WTC11 (cell line): ENCODE results near the gene ADCY2. TPM values are rescaled to one million over a fixed set of nuclear protein-coding genes. Genes with fewer than 3 reads are reported as not detected.

ENCODE experiments used
- ATAC-seq: fragments of 200-7000 bp; cut with Tn5 transposase; 2 replicates; pipeline ENCODE4 v1.10.0; 2021; ENCODE audit warnings: mild to moderate bottlenecking, moderate library complexity
- CTCF ChIA-PET: fragments of 300-600 bp; sonication (Branson Sonifier 250); formaldehyde crosslinking; loops from one replicate; lab custom pipeline; 2021; ENCODE audit warnings: antibody characterized with exemption; lab: Charles Lee
- POLR2A ChIA-PET: fragments of 350-600 bp; sonication (Branson Sonifier 250); formaldehyde crosslinking; loops from one replicate; lab custom pipeline; 2021; ENCODE audit warnings: antibody characterized with exemption; lab: Charles Lee
- DNase-seq: peaks from one replicate; pipeline ENCODE4 v3.0.0; 2021; ENCODE audit warnings: low spot score
- H3K27ac Mint-ChIP-seq: 2 replicates; pipeline ENCODE4 v1.8.0; 2021; ENCODE audit warnings: mixed read lengths
- H3K27me3 Mint-ChIP-seq: 2 replicates; pipeline ENCODE4 v1.8.0; 2021; ENCODE audit warnings: low read depth, mild to moderate bottlenecking, moderate library complexity, mixed read lengths
- H3K36me3 Mint-ChIP-seq: 2 replicates; pipeline ENCODE4 v1.8.0; 2021; ENCODE audit warnings: mixed read lengths
- H3K4me1 Mint-ChIP-seq: 2 replicates; pipeline ENCODE4 v1.8.0; 2022; ENCODE audit warnings: mixed read lengths
- H3K4me3 Mint-ChIP-seq: 2 replicates; pipeline ENCODE4 v1.8.0; 2021; ENCODE audit warnings: mild to moderate bottlenecking, moderate library complexity, mixed read lengths
- H3K9me3 Mint-ChIP-seq: 2 replicates; pipeline ENCODE4 v1.8.0; 2021; ENCODE audit warnings: mixed read lengths
- ARID4B ChIP-seq: sonication (generic); formaldehyde crosslinking; IDR thresholded peaks from 2 replicates; pipeline ENCODE4 v1.8.0; 2023; ENCODE audit warnings: missing genetic modification reagents, mild to moderate bottlenecking, borderline replicate concordance
- ATF3 ChIP-seq: sonication (generic); formaldehyde crosslinking; conservative IDR thresholded peaks from 2 replicates; pipeline ENCODE4 v1.8.1; 2022; ENCODE audit warnings: mild to moderate bottlenecking, missing genetic modification reagents
- E2F1 ChIP-seq: sonication (generic); formaldehyde crosslinking; IDR thresholded peaks from 2 replicates; pipeline ENCODE4 v1.8.0; 2022; ENCODE audit warnings: mild to moderate bottlenecking, missing genetic modification reagents
- FOXK1 ChIP-seq: sonication (generic); formaldehyde crosslinking; IDR thresholded peaks from 2 replicates; pipeline ENCODE4 v1.8.0; 2022; ENCODE audit warnings: mild to moderate bottlenecking, moderate library complexity, missing genetic modification reagents
- HMGXB4 ChIP-seq: sonication (generic); formaldehyde crosslinking; IDR thresholded peaks from 2 replicates; pipeline ENCODE4 v1.8.1; 2023; ENCODE audit warnings: mild to moderate bottlenecking, moderate library complexity, missing genetic modification reagents
- MAX ChIP-seq: sonication (generic); formaldehyde crosslinking; IDR thresholded peaks from 2 replicates; pipeline ENCODE4 v1.8.0; 2022; ENCODE audit warnings: mild to moderate bottlenecking, missing genetic modification reagents
- MLX ChIP-seq: sonication (generic); formaldehyde crosslinking; IDR thresholded peaks from 2 replicates; pipeline ENCODE4 v1.8.1; 2023; ENCODE audit warnings: mild to moderate bottlenecking, missing genetic modification reagents, moderate library complexity
- MXD4 ChIP-seq: fragments of 250-450 bp; sonication (Bioruptor Pico); IDR thresholded peaks from 2 replicates; pipeline ENCODE4 v1.8.0; 2021; ENCODE audit warnings: mild to moderate bottlenecking, moderate library complexity, borderline replicate concordance
- NR3C1 ChIP-seq: sonication (generic); formaldehyde crosslinking; conservative IDR thresholded peaks from 2 replicates; pipeline ENCODE4 v1.8.1; 2023; ENCODE audit warnings: low read depth, mild to moderate bottlenecking, missing genetic modification reagents
- SMAD3 ChIP-seq: sonication (generic); formaldehyde crosslinking; IDR thresholded peaks from 2 replicates; pipeline ENCODE4 v1.8.0; 2022; ENCODE audit warnings: missing genetic modification reagents, mild to moderate bottlenecking, borderline replicate concordance
- STAT6 ChIP-seq: sonication (generic); formaldehyde crosslinking; conservative IDR thresholded peaks from 2 replicates; pipeline ENCODE4 v1.8.1; 2023; ENCODE audit warnings: mild to moderate bottlenecking, low read depth, missing genetic modification reagents, moderate library complexity
- TEAD1 ChIP-seq: sonication (generic); formaldehyde crosslinking; IDR thresholded peaks from 2 replicates; pipeline ENCODE4 v1.8.0; 2022; ENCODE audit warnings: mild to moderate bottlenecking, missing genetic modification reagents
- ZNF219 ChIP-seq: sonication (generic); formaldehyde crosslinking; IDR thresholded peaks from 2 replicates; pipeline ENCODE4 v1.8.0; 2023; ENCODE audit warnings: missing genetic modification reagents, mild to moderate bottlenecking, borderline replicate concordance
- ZNF281 ChIP-seq: sonication (generic); formaldehyde crosslinking; IDR thresholded peaks from 2 replicates; pipeline ENCODE4 v1.8.0; 2023; ENCODE audit warnings: mild to moderate bottlenecking, missing genetic modification reagents
- ZNF423 ChIP-seq: fragments of 250-450 bp; sonication (Bioruptor Pico); IDR thresholded peaks from 2 replicates; pipeline ENCODE4 v2.1.2; 2022; ENCODE audit warnings: mild to moderate bottlenecking, moderate library complexity
- total RNA-seq: library from RNA; stranded (reverse); gene quantifications from 3 replicates; pipeline ENCODE4 v1.2.3, GENCODE V29; 2021
- TF ChIP-seq, protein P1 (sequence below): fragments of 200-600 bp; IDR thresholded peaks from 2 replicates; pipeline ENCODE4 v1.8.0; 2022; ENCODE audit warnings: antibody characterized with exemption
- TF ChIP-seq, protein P2 (sequence below): sonication (generic); formaldehyde crosslinking; IDR thresholded peaks from 2 replicates; pipeline ENCODE4 v1.8.1; 2022; ENCODE audit warnings: mild to moderate bottlenecking, missing genetic modification reagents, moderate library complexity, borderline replicate concordance

Gene ADCY2
- total RNA-seq, 1 experiment from 2014 or later, result 142 TPM

DNA sequence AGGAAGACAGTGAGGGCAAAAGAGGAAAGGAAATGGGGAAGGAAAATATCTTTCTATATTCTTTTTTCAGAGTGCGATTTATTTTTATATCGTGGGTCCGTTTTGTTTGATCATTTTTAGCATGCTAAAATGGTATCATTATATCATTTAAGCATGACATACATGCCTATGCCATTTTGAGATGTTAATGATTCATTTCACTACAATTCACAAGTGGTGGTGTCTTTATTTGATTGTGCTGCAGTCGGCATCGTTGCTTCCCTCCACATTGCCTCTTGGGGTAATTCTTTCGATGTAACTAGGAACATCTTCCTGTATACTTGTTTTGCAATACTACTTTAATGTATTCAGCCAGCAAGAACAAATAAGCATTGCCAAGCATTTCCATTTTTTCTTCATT is 309.8 kb downstream of the ADCY2 start (continued):
- TF ChIP-seq, protein P1, sequence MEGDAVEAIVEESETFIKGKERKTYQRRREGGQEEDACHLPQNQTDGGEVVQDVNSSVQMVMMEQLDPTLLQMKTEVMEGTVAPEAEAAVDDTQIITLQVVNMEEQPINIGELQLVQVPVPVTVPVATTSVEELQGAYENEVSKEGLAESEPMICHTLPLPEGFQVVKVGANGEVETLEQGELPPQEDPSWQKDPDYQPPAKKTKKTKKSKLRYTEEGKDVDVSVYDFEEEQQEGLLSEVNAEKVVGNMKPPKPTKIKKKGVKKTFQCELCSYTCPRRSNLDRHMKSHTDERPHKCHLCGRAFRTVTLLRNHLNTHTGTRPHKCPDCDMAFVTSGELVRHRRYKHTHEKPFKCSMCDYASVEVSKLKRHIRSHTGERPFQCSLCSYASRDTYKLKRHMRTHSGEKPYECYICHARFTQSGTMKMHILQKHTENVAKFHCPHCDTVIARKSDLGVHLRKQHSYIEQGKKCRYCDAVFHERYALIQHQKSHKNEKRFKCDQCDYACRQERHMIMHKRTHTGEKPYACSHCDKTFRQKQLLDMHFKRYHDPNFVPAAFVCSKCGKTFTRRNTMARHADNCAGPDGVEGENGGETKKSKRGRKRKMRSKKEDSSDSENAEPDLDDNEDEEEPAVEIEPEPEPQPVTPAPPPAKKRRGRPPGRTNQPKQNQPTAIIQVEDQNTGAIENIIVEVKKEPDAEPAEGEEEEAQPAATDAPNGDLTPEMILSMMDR, result no peak
- TF ChIP-seq, protein P2, sequence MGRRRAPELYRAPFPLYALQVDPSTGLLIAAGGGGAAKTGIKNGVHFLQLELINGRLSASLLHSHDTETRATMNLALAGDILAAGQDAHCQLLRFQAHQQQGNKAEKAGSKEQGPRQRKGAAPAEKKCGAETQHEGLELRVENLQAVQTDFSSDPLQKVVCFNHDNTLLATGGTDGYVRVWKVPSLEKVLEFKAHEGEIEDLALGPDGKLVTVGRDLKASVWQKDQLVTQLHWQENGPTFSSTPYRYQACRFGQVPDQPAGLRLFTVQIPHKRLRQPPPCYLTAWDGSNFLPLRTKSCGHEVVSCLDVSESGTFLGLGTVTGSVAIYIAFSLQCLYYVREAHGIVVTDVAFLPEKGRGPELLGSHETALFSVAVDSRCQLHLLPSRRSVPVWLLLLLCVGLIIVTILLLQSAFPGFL, result no peak
- TF ChIP-seq SMAD3 (CRISPR knock-in tag) (no peak), HMGXB4 (no peak)
- TF ChIP-seq, all 79 proteins: peak for 0

- Mint-ChIP-seq H3K4me3 (no peak overlapping the region), H3K4me1 (peaks cover 21% of the 10 kb centered on the region), H3K27ac (no peak overlapping the region), H3K9me3 (peaks cover 6% of the 10 kb centered on the region), H3K27me3 (no peaks in the 10 kb centered on the region), H3K36me3 (peaks cover 72% of the 10 kb centered on the region)
- CTCF ChIA-PET, result interaction anchor here (1.2 kb wide), 1 partner anchor 39 kb away, joined by 4 read pairs; no protein-coding TSS in a partner anchor
- ATAC-seq (no peak), DNase-seq (no peak)
- POLR2A ChIA-PET, result interaction anchor here (0.7 kb wide), 1 partner anchor 636 kb away, joined by 3 read pairs; no protein-coding TSS in a partner anchor
- no peak for TF ChIP-seq ATF3
- no peak for TF ChIP-seq E2F1 (CRISPR knock-in tag)
- no peak for TF ChIP-seq NR3C1
- no peak for TF ChIP-seq ZNF423 (CRISPR knock-in tag)
- no peak for TF ChIP-seq STAT6
- TF ChIP-seq ZNF219 (CRISPR knock-in tag), result no peak
- no peak for TF ChIP-seq ARID4B (CRISPR knock-in tag)
- no peak for TF ChIP-seq ZNF281 (CRISPR knock-in tag)
- no peak for TF ChIP-seq MLX (CRISPR knock-in tag)
- TF ChIP-seq FOXK1 (CRISPR knock-in tag), result no peak
- no peak for TF ChIP-seq TEAD1 (CRISPR knock-in tag)
- no peak for TF ChIP-seq MXD4 (CRISPR knock-in tag)
- no peak for TF ChIP-seq MAX (CRISPR knock-in tag)
Measured at GRCh38 chr5:7706256-7706655, 310.3 kb downstream of the ADCY2 start.
